Mononuclear cell (primary cell): ENCODE measurements around the gene DAGLB. TPM values are rescaled to one million over a fixed set of nuclear protein-coding genes. Genes with fewer than 3 reads are reported as not detected.

Source experiments
- total RNA-seq: library from RNA; depleted of rRNA; stranded (reverse); fragments of >200 nt; gene quantifications from one replicate; pipeline ENCODE4 v1.2.3, GENCODE V29; 2012

The DAGLB gene
- total RNA-seq, 1 donor, result 9.9 TPM

Other genes with a start within 250 kb of the DAGLB start
- gene CYTH3, start 175.3 kb downstream of the DAGLB start, total RNA-seq, result 8.3 TPM
- gene FAM220A, start 99.0 kb downstream of the DAGLB start, total RNA-seq, result 5.5 TPM
- gene RAC1, start 73.4 kb downstream of the DAGLB start, total RNA-seq, result 43.4 TPM
- 21.8 TPM for gene KDELR2, start 36.2 kb upstream of the DAGLB start, total RNA-seq
- gene GRID2IP, start 103.5 kb upstream of the DAGLB start, total RNA-seq, result 0.21 TPM
- gene ZDHHC4, start 129.5 kb upstream of the DAGLB start, total RNA-seq, result 24.1 TPM
- 22.2 TPM for gene INTS15, start 142.1 kb upstream of the DAGLB start, total RNA-seq
- 3.8 TPM for gene ZNF853, start 167.7 kb upstream of the DAGLB start, total RNA-seq
- 23.3 TPM for gene ZNF316, start 189.4 kb upstream of the DAGLB start, total RNA-seq